ENCODE results near the gene CLIC6.

Gene CLIC6

GRCh38 chr21:34766862-34767261, 98.1 kb downstream of the CLIC6 start:
- no peak for DNase-seq (ENCODE audit: low read depth in 2 of 2)

All from fibroblast of skin of left quadriceps (primary cell).